ENCODE results near the gene ATP8A1.
"Not testable (repeated sequence)": the region's sequence is repeated elsewhere in the genome, so short reads cannot be mapped to it uniquely, and the experiment has no call there.

Gene ATP8A1

GRCh38 chr4:42656944-42657792 is at the start of gene ATP8A1:
TSS of gene ATP8A1 (minus strand) at chr4:42657105. CDS start at chr4:42656873, 232 bp downstream.
- peak; percentile 92 for DNase-seq (ENCODE audit: low spot score)

- no peak for DNase-seq (ENCODE audit: low spot score)
Measured at GRCh38 chr4:42706086-42706485, 49.2 kb upstream of the ATP8A1 start.

DNA sequence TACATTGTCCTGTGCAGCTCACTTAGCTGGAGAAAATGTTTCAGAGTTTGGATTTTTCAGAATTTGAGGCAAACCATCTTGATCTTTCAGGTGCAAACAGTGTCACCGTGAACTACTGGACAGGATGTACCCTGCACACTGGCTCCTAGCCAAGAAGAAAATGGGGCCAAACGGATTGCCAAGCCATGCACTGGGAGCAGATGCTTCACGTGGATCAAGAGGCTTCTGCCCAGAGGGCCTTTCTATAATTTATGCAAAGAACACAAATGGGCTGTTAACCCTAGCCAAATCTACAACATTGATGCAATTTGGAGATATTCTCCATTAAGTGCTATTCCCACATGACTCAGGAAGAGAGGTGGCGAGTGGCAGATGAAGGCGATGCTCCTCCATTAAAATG is 46.9 kb upstream of the ATP8A1 start:
- no peak for DNase-seq (ENCODE audit: low spot score)

DNA sequence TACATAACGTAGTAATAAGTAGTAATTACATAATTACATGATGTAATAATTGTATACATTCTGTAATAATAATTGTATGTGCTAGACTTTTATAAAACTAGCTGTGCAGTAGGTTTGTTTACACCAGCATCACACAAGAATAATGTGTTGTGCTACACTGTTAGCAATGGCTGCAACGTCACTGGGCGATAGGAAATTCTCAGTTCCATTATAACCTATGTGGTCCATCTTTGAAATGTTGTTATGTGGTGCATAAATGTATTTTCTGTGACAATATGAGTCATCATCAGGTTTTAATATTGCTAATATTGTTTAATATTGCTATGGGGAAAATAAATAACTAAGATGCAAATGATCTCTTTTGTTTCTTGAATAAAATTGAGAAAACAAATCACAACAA is 46.0 kb upstream of the ATP8A1 start:
- DNase-seq (ENCODE audit: low spot score), result no peak

GRCh38 chr4:42701780-42702179 is 44.9 kb upstream of the ATP8A1 start:
- DNase-seq (ENCODE audit: low spot score), result not testable (repeated sequence)

DNA sequence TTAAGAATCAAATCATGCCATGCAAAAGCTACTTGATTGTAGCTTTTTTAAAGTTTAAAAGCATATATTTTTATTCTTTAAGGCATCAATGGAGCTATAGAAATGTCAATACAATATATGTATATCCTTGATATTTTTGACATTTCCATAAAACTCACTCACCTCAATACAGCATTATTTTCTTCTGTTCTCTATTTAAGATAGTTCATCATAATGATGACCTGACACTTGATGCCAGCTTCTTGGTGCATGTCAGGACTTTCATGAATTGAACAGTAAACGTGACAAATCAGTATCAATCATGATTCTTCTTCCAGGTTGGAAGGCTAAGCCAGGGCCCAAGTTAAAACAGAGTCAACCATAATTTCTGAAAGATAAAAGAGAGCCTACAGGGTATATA is 33.6 kb upstream of the ATP8A1 start:
- DNase-seq (ENCODE audit: low spot score), result no peak

GRCh38 chr4:42683393-42683792 is 26.5 kb upstream of the ATP8A1 start:
- no peak for DNase-seq (ENCODE audit: low spot score)

DNA sequence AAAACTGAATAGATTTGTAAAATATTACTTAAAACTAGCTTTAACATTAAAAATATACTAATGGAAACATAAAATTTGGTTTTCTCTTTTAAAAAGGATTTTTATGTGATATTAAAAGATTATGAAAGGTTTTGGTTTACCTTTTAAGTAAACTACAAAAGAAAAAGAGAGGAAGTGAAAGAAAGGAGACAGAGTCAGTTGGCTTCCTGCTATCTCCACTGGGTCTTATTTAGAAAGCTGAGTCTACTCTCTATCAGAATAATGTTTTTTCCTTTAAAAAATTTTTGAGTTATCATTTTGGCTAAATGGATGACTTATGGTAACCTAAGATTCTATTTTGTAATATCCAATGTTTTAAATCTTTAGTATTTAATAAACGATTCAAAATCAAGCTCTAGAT is 21.6 kb upstream of the ATP8A1 start:
- no peak for DNase-seq (ENCODE audit: low spot score)

DNA sequence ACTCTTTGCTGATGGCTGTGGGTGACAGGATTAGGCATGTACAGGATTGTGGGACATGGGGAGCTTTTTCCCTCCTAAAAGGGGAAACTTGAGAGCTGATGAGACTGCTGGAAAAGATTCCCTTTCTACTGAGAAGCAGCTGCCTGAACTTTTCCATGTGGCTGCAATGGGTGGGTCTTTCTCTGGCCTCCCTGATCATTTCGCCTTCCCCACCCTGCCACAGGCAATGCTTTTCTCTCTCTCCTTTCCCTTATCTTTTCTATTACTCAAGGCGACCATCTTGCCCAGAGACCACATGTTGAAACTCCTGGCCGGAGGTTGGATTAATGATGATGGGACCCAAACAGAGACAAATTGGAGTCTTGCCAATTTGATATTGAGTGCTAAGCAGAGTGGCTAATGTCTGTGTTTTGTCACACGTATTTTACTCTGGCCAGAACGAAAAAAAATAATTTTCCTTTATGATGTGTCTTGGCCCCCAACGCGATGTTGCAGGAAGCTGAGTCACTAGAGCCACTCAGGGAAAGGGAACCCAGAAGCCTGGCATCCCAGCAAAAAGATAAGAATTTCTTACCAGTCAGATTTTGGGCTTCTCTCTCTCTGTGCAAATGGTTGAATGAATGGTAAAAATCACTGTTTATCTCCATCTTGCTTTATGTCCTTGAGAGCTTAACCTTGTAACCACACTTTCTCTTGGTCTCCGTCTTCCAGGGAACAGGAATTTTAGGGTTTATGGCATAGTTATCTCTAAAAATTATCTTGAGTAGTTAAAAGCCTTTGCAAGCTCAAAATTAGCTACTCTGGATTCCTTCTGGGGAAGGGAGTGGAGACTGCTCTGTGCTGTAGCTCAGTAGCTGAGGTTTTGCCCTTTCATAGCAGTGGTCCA is 19.4 kb upstream of the ATP8A1 start:
- DNase-seq (ENCODE audit: low spot score), result no peak

- no peak for DNase-seq (ENCODE audit: low spot score)
Measured at GRCh38 chr4:42673082-42673425, 16.1 kb upstream of the ATP8A1 start.

- no peak for DNase-seq (ENCODE audit: low spot score)
Measured at GRCh38 chr4:42672359-42673081, 15.6 kb upstream of the ATP8A1 start.

GRCh38 chr4:42671431-42672194 is 14.7 kb upstream of the ATP8A1 start:
- DNase-seq (ENCODE audit: low spot score), result peak; percentile 49

GRCh38 chr4:42658261-42658660 is 1.4 kb upstream of the ATP8A1 start:
- no peak for DNase-seq (ENCODE audit: low spot score)

GRCh38 chr4:42656679-42656943 is 294 bp downstream of the ATP8A1 start:
- DNase-seq (ENCODE audit: low spot score), result no peak

- peak; percentile 33 for DNase-seq (ENCODE audit: low spot score)
Measured at GRCh38 chr4:42655921-42656678, 805 bp downstream of the ATP8A1 start.

GRCh38 chr4:42655269-42655637 is 1.7 kb downstream of the ATP8A1 start:
- no peak for DNase-seq (ENCODE audit: low spot score)

DNA sequence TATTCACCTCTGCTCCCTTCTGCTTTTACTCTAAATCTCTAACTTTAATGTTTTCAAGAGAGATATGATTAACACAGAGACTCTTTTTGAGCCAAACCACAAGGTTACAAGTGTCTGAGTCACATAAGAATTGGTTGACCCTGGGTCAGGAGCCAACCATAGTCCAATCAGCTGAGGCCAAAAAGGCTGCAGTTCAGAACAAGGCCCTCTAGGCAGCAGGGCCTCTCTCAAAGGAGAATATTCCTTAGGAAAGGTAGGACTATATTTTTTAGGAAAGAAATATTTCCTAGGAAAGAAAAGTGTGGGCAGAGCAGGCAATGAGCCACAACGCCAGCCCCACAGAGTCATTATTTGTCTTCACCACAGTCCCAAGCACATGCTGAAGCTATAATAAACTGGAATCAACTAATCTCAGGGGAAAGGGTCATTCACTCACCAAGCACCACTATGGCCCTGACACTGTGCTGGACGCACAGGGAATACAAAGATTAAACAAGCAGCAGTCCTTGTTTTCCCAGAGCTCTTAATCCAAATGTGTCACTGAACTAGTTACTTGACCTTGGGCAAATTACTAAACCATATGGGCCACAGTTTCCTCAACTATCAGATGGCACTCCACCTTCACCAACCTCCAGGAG is 2.2 kb downstream of the ATP8A1 start:
- DNase-seq (ENCODE audit: low spot score), result no peak

DNA sequence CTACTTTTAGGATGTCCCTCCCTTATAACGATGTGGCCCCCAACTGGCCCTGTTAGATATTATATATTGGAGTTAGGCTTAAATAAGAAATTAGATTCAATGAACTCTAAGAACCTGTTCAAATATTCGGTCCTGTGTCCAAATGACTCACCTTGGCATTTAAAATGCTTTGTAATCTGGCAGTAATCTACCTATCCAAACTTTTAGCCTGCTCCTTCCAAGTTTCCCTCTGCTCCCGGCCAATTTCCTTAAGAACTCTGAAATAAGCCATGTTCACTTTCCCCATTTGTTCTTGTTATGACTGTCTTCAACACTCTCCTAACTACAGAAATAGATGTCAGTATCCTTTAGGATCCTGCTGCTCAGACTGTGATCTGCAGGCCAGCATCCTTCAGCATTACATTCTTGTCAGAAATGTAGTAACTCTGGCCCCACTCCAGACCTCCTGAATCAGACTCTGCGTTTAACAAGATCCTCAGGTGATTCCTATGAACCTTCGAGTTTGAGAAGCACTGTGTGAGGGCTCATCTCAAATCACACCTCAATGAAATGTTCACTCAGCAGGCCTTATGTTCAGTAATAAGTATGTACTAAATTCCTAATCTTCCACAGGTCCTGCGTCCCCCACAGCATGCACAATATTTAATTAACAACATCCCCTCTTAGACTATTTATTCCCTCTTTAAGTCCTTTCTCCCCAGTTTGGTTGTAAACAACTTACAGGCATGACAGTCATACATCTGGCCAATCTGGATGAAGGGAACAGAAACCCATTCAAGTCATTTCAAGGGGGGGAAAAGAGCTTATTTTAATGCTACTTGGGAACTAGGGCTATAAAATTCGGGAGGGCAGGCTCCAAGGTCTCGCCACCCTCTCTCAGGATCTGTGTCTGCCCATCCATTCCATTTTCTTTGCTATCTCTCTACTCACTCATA is 3.0 kb downstream of the ATP8A1 start:
- DNase-seq (ENCODE audit: low spot score), result no peak

GRCh38 chr4:42652529-42653231 is 4.2 kb downstream of the ATP8A1 start:
- DNase-seq (ENCODE audit: low spot score), result not testable (repeated sequence)
